VCaP (cell line): ENCODE measurements around the gene NSF.
"Not testable (repeated sequence)": the region's sequence is repeated elsewhere in the genome, so short reads cannot be mapped to it uniquely, and the experiment has no call there.

ENCODE experiments used
- H3K27ac ChIP-seq: fragments of 450-650 bp; 2 replicates; pipeline ENCODE4 v1.5.1; 2017
- TF ChIP-seq, protein P1 (sequence below): fragments of 450-650 bp; conservative IDR thresholded peaks from 2 replicates; pipeline ENCODE4 v1.5.1; 2017; ENCODE audit warnings: mild to moderate bottlenecking, moderate library complexity

Gene NSF

GRCh38 chr17:46764709-46765401 is 174.4 kb downstream of the NSF start:
- peak overlapping the region; percentile 64 for H3K27ac ChIP-seq
- TF ChIP-seq, protein P1, sequence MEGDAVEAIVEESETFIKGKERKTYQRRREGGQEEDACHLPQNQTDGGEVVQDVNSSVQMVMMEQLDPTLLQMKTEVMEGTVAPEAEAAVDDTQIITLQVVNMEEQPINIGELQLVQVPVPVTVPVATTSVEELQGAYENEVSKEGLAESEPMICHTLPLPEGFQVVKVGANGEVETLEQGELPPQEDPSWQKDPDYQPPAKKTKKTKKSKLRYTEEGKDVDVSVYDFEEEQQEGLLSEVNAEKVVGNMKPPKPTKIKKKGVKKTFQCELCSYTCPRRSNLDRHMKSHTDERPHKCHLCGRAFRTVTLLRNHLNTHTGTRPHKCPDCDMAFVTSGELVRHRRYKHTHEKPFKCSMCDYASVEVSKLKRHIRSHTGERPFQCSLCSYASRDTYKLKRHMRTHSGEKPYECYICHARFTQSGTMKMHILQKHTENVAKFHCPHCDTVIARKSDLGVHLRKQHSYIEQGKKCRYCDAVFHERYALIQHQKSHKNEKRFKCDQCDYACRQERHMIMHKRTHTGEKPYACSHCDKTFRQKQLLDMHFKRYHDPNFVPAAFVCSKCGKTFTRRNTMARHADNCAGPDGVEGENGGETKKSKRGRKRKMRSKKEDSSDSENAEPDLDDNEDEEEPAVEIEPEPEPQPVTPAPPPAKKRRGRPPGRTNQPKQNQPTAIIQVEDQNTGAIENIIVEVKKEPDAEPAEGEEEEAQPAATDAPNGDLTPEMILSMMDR: no peak

GRCh38 chr17:46765453-46765852 is 175.0 kb downstream of the NSF start:
- H3K27ac ChIP-seq: peak overlapping the region; percentile 64
- TF ChIP-seq, protein P1: no peak

DNA sequence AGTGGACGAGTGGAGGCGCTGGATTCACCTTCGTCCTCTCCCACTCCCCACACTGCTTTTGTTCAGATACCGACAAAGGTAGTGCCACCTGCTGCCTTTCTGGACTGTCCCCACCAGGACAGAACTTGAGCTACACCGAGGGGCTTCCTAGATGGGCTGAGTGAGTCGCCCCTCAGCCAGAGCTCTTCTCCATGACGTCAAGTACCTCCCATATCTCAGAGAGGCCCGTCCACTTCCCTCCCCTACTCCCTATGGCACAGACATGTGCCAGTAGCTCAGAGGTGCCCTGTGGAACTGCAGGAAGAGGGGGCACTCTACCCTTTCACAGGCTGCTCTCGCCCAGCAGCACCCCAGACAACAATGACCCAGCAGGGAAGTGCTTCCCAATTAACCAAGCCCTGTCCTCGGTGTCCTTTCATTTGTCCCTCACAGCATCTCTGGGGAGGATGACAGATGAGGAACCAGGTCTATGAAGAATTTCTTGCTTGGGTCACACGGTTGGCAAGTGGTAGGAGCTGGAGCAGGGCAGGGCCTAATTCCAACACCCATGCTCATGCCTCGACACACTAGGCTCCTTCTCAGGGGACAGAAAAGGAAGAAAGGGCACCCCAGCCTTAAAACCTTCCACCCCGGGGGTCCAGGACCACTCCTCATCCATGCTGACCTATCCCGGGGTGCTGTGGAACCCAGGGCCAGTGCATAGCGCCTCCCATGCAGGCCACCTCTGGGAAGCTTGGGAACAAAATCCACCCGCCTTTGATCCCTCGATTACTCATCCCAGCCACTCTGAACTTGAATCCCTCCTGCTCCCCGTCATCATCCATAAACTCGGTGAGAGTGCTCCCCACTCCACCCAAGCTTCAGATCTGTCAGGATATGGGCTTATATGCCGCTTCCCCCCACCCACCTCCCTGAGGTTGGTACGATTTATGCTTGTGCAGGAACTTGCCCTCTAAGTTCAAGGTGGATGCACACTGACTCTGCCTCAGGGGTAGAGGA is 176.3 kb downstream of the NSF start:
- H3K27ac ChIP-seq: no peak overlapping the region
- TF ChIP-seq, protein P1: no peak

DNA sequence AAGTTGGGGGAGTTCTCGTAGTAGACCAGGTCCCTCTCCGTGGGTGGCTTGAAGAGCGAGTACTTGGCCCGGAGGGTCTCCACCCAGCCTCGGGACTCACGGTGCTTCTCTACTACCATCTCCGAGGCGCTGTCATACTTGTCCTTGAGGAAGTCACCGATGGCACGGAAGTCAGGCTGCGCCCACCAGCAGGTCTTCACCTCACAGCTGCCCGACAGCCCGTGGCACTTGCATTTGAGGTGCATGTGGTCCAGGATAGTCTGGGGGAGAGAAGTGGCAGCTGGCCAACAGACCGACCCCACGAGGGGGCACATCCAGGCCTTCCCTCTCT is 178.0 kb downstream of the NSF start:
- TF ChIP-seq, protein P1: no peak
- no peak overlapping the region for H3K27ac ChIP-seq

- not testable (repeated sequence) for H3K27ac ChIP-seq
Observed at GRCh38 chr17:46768896-46769295, 178.4 kb downstream of the NSF start.

GRCh38 chr17:46769531-46770438 is 179.3 kb downstream of the NSF start:
- TF ChIP-seq, protein P1: no peak

DNA sequence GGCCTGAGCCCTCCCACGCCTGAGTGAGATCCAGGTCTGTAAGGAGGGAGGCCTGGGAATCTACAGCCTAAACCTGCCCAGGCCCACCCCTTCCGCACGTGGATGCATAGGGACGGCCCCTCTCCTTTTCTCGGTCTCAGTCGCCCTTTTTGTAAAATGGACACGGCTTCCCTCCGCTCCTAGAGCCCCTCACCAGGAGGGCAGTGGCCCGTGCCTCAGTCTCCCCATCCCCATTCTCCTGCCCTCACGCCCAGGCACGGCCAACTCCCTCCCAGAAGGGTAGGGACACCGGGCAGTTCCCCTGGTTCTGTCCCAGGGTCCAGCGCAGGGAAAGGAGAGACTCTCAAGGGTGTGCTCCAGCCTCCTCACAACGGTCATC is 180.0 kb downstream of the NSF start:
- peak overlapping the region; percentile 84 for H3K27ac ChIP-seq

More at GRCh38 chr17:46769531-46770438, 179.3 kb downstream of the NSF start:
- no peak overlapping the region for H3K27ac ChIP-seq

More for the DNA sequence above, 180.0 kb downstream of the NSF start:
- TF ChIP-seq, protein P1: no peak
